ENCODE results near the gene CELF3. TPM values are rescaled to one million over a fixed set of nuclear protein-coding genes. Genes with fewer than 3 reads are reported as not detected.
A peak's percentile ranks its signal among the peaks of the same experiment; 100 is the strongest.

CELF3 gene
- polyA plus RNA-seq, 1 donor (not counting 4 experiments of a cell fraction or from before 2014, with no cell fraction given): not detected

- H3K9me1 ChIP-seq (ENCODE audit: control insufficient read depth, extremely low read depth, insufficient read depth, low read length): no peaks in the 10 kb centered on the region
- no peak overlapping the region for H3K27ac ChIP-seq (ENCODE audit: control insufficient read depth, insufficient read depth, low read length)
- H3K36me3 ChIP-seq (ENCODE audit: control insufficient read depth in 2 of 2, extremely low read depth in 1 of 2, insufficient read depth in 2 of 2, low read length in 2 of 2): no peaks in the 10 kb centered on the region
- no peak overlapping the region for H3K4me3 ChIP-seq (ENCODE audit: control insufficient read depth in 2 of 3, extremely low read depth in 1 of 3, insufficient read depth in 2 of 3, low read depth in 1 of 3, low read length in 3 of 3)
- peaks cover 52% of the 10 kb centered on the region for H3K27me3 ChIP-seq (ENCODE audit: control insufficient read depth, extremely low read depth, insufficient read depth, low read length)
- no peak overlapping the region for H3K9ac ChIP-seq (ENCODE audit: control insufficient read depth, extremely low read depth, insufficient read depth, low read length)
- dilution Hi-C loops (cut with MboI; ENCODE audit: extremely low pct_ligation_motif_present, low sequenced_read_pairs): no loop called here
- H3K4me2 ChIP-seq (ENCODE audit: control insufficient read depth, extremely low read depth, insufficient read depth, low read depth, low read length): no peak overlapping the region
- FAIRE-seq (no peak), DNase-seq (ENCODE audit: low read depth, low spot score) (no peak)
- no peaks in the 10 kb centered on the region for H3K9me3 ChIP-seq (ENCODE audit: control insufficient read depth, low read depth, low read length)
- peaks cover 10% of the 10 kb centered on the region for H3K4me1 ChIP-seq (ENCODE audit: control insufficient read depth, extremely low read depth, insufficient read depth, low read length)
- H3K79me2 ChIP-seq (ENCODE audit: control insufficient read depth, insufficient read depth, low read length): no peaks in the 10 kb centered on the region
- no peak overlapping the region for H2AFZ ChIP-seq (ENCODE audit: control insufficient read depth, low read length)
- TF ChIP-seq EZH2 (IDR thresholded peaks at IDR 0.05; ENCODE audit: low read length) (no peak), CTCF (optimal IDR thresholded peaks at IDR 0.05 in 1 of 3, IDR thresholded peaks at IDR 0.05 in 1 of 3, conservative IDR thresholded peaks at IDR 0.05 in 1 of 3; ENCODE audit: extremely low read depth in 1 of 3, insufficient read depth in 2 of 3, low read length in 3 of 3) (no peak)
- H4K20me1 ChIP-seq (ENCODE audit: control insufficient read depth, extremely low read depth, insufficient read depth, low read length): no peaks in the 10 kb centered on the region
These were observed 219 bp downstream of the CELF3 start for GRCh38 chr1:151716405-151716762.

GRCh38 chr1:151715726-151716404 is 738 bp downstream of the CELF3 start:
- Histone ChIP-seq H4K20me1 (ENCODE audit: control insufficient read depth, extremely low read depth, insufficient read depth, low read length) (no peaks in the 10 kb centered on the region), H3K36me3 (ENCODE audit: control insufficient read depth in 2 of 2, extremely low read depth in 1 of 2, insufficient read depth in 2 of 2, low read length in 2 of 2) (no peaks in the 10 kb centered on the region), H3K4me1 (ENCODE audit: control insufficient read depth, extremely low read depth, insufficient read depth, low read length) (peaks cover 10% of the 10 kb centered on the region), H3K9me1 (ENCODE audit: control insufficient read depth, extremely low read depth, insufficient read depth, low read length) (no peaks in the 10 kb centered on the region), H3K9ac (ENCODE audit: control insufficient read depth, extremely low read depth, insufficient read depth, low read length) (no peak overlapping the region), H3K4me3 (ENCODE audit: control insufficient read depth in 2 of 3, extremely low read depth in 1 of 3, insufficient read depth in 2 of 3, low read depth in 1 of 3, low read length in 3 of 3) (no peak overlapping the region), H3K9me3 (ENCODE audit: control insufficient read depth, low read depth, low read length) (no peaks in the 10 kb centered on the region), H2AFZ (ENCODE audit: control insufficient read depth, low read length) (no peak overlapping the region), H3K27ac (ENCODE audit: control insufficient read depth, insufficient read depth, low read length) (no peak overlapping the region), H3K79me2 (ENCODE audit: control insufficient read depth, insufficient read depth, low read length) (no peaks in the 10 kb centered on the region), H3K4me2 (ENCODE audit: control insufficient read depth, extremely low read depth, insufficient read depth, low read depth, low read length) (no peak overlapping the region), H3K27me3 (ENCODE audit: control insufficient read depth, extremely low read depth, insufficient read depth, low read length) (peaks cover 50% of the 10 kb centered on the region)
- DNase-seq (ENCODE audit: low read depth, low spot score) (no peak), FAIRE-seq (no peak)
- TF ChIP-seq EZH2 (IDR thresholded peaks at IDR 0.05; ENCODE audit: low read length) (peak; percentile 28), CTCF (optimal IDR thresholded peaks at IDR 0.05 in 1 of 3, IDR thresholded peaks at IDR 0.05 in 1 of 3, conservative IDR thresholded peaks at IDR 0.05 in 1 of 3; ENCODE audit: extremely low read depth in 1 of 3, insufficient read depth in 2 of 3, low read length in 3 of 3) (no peak)
- dilution Hi-C loops (cut with MboI; ENCODE audit: extremely low pct_ligation_motif_present, low sequenced_read_pairs): no loop called here
